Heart left ventricle (tissue), 16 donors: ENCODE measurements around the gene TNRC6C. TPM values are rescaled to one million over a fixed set of nuclear protein-coding genes. Genes with fewer than 3 reads are reported as not detected.
A peak's percentile ranks its signal among the peaks of the same experiment; 100 is the strongest.

Experiments used
- ATAC-seq, 4 donors: fragments of 200-7000 bp; cut with Tn5 transposase; one replicate each; pipeline ENCODE4 v1.9.1; 2020 to 2022; ENCODE audit warnings: moderate library complexity in 4 of 4, mild to moderate bottlenecking in 3 of 4, moderate number of reproducible peaks in 1 of 4
- DNase-seq, 5 donors: peaks; one replicate each; pipeline ENCODE4 v3.0.0-alpha.2; 2020
- H3K27ac ChIP-seq, 12 donors: fragments of 200-600 bp; sonication (generic) in 4 of 12; one replicate each; pipeline versions ENCODE4 v1.5.0 to v1.8.0; 2016 to 2022; ENCODE audit warnings: mild to moderate bottlenecking in 2 of 12
- H3K27me3 ChIP-seq, 9 donors: fragments of 200-600 bp; sonication (generic) in 2 of 9; one replicate each; pipeline versions ENCODE4 v1.5.1 to v1.8.0; 2016 to 2022; ENCODE audit warnings: mild to moderate bottlenecking in 3 of 9
- H3K36me3 ChIP-seq, 9 donors: fragments of 200-600 bp; sonication (generic) in 2 of 9; one replicate each; pipeline versions ENCODE4 v1.5.0 to v1.8.0; 2018 to 2022; ENCODE audit warnings: mild to moderate bottlenecking in 2 of 9
- H3K4me1 ChIP-seq, 12 donors: fragments of 200-600 bp; sonication (generic) in 4 of 12; one replicate each; pipeline versions ENCODE4 v1.5.0 to v1.8.0; 2016 to 2022; ENCODE audit warnings: mild to moderate bottlenecking in 3 of 12
- H3K4me3 ChIP-seq, 12 donors: fragments of 200-600 bp; sonication (generic) in 4 of 12; one replicate each; pipeline versions ENCODE4 v1.5.0 to v1.8.0; 2017 to 2022; ENCODE audit warnings: mild to moderate bottlenecking in 9 of 12, moderate library complexity in 4 of 12
- H3K9me3 ChIP-seq, 12 donors: fragments of 200-600 bp; sonication (generic) in 4 of 12; one replicate each; pipeline versions ENCODE4 v1.5.0 to v1.8.0; 2016 to 2022; ENCODE audit warnings: mild to moderate bottlenecking in 1 of 12
- CTCF ChIP-seq, 12 donors: fragments of 200-600 bp; sonication (generic) in 4 of 12; IDR thresholded peaks; one replicate each; pipeline versions ENCODE4 v1.5.0 to v1.8.0; 2018 to 2022; ENCODE audit warnings: antibody characterized with exemption in 12 of 12, mild to moderate bottlenecking in 5 of 12
- POLR2A ChIP-seq, 2 donors: fragments of 450-650 bp; IDR thresholded peaks; one replicate each; pipeline ENCODE4 v1.6.1; 2017; ENCODE audit warnings: antibody characterized with exemption in 2 of 2, mild to moderate bottlenecking in 2 of 2, moderate library complexity in 2 of 2
- WGBS, 4 donors: extraction: QIAGEN DNeasy Blood & Tissue Kit in 2 of 4; methylation state at CpG; one replicate each; pipeline versions ENCODE4 v1.1.5 to v1.1.7; 2013 to 2018; 5-methylcytosine and 5-hydroxymethylcytosine counted together
- intact Hi-C, 10 donors: fragments of 100-400 bp; cut with DNase I; formaldehyde crosslinking; loops; one replicate each; pipeline versions ENCODE4 v1.11.1 to v1.14.2; 2022
- polyA plus RNA-seq, 2 donors: library from polyadenylated mRNA; stranded (reverse); fragments of 200-250 nt; gene quantifications; one replicate each; pipeline ENCODE4 v1.2.3, GENCODE V29; 2013
- total RNA-seq, 9 donors: library from RNA; depleted of rRNA in 2 of 9; stranded (reverse); fragments of >200 nt in 2 of 9; fragmentation: NEBNext Ultra II Directional in 3 of 9; extraction: Animal tissue kit (Norgen Biotek cat#: 25700) in 3 of 9; gene quantifications; one replicate each; pipeline versions ENCODE4 v1.1.0 to v1.2.4, GENCODE V29; 2016 to 2023
- donor health status: ischemic (EF 13 %, LVEDD 7.1; RV severe dilation, severe dysfunction).
- donor health status: healthy with polysubstance abuse.
- donor health status: DM: no; HTN: yes; CAD: no.
- donor health status: DM: no; HTN: no; CAD: no.
- donor health status: ischemic (EF 25% LVEDD 6.9; RV normal size, moderate dysfunction).
- donor health status: ischemic (EF 25% LVEDD 5.7; RV mildly dilated, moderate dysfunction).
- donor health status: healthy.
- donor health status: DM: yes; HTN: yes; CAD: no.
- donor health status: ischemic (EF 35%, LVEDD 5.7; RV mildly dilated, moderate dysfunction).
- donor health status: nonischemic (EF 11% LVEDD 7.7; RV severe dilation, severe dysfunction).
- donor health status: DM: yes; HTN: yes; CAD: no.
- donor health status: PGD.
- donor health status: ischemic (EF 29% LVEDD 5.4; RV normal size, mild dysfunction).
- donor health status: nonischemic (EF 23%, LVEDD 6.1; RV moderate dilation, normal function).

TNRC6C gene
- total and polyA plus RNA-seq, 11 donors, result 7.7 to 24.7 (median 19.0) TPM

DNA sequence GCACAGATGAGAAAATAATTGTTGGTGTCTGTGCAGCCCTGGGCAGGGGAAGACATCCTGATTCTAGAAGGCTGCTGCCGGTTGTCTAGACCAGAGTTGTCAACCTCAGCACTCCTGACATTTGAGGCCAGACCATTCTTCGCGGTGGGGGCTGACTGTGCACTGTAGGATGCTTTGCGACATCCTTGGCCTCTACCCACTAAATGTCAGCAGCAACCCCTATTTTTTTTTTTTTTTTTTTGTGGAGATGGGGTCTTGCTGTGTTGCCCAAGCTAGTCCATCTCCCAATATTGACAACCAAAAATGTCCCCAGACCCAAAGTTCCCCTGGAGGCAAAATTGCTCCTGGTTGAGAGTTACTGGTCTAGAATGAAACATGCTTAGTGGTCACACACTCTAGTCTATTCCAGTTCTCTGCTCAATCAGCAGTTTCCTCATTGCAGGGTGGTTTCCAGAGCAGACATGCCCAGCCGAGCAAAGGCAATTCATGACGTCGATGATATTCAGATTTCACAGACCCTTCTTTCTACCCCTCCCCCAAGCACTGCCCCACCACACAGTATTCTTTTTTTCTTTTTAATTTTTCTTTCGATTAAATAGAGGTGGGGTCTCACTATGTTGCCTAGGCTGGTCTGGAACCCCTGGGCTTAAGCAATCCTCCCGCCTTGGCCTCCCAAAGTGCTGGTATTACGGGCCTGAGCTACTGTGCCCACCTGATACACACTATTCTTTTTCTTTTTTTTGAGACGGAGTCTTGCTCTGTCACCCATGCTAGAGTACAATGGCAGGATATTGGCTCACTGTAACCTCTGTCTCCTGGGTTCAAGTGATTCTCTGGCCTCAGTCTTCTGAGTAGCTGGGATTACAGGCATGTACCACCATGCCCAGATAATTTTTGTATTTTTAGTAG lies 196.7 kb downstream of the TNRC6C start:
- Histone ChIP-seq H3K4me3 (no peak overlapping the region), H3K27me3 (no peaks in the 10 kb centered on the region), H3K9me3 (no peaks in the 10 kb centered on the region), H3K36me3 (no peaks in the 10 kb centered on the region), H3K4me1 (peaks cover 0 to 13% (median 2%) of the 10 kb centered on the region in 12 donors), H3K27ac (peak overlapping the region in 1 of 12 donors; percentile 73)
- ATAC-seq (peak in 2 of 4 donors; percentile 42 to 71), DNase-seq (no peak)
- intact Hi-C loops, result loop anchor here in 1 of 10 donors (10.0 kb wide), 1 partner anchor 60 kb away; the partner anchor contains the start of gene BIRC5
- WGBS, 4 donors, result 84 to 88% (median 86%) methylated on average over 11 of the region's 11 CpGs
- no peak for TF ChIP-seq POLR2A (IDR thresholded peaks at IDR 0.05)
- TF ChIP-seq CTCF (IDR thresholded peaks at IDR 0.05), result no peak

Other genes with a start within 250 kb of the TNRC6C start
- gene TMC6, start 170.1 kb downstream of the TNRC6C start, total RNA-seq, result 100 to 1,000 TPM in 1 of 9 donors, 10 to 100 TPM in 8; 41.5 to 139 (median 71.4) TPM
- 10 to 100 TPM; 31.2 to 50.1 TPM for gene TMC6, start 170.1 kb downstream of the TNRC6C start, polyA plus RNA-seq
- gene TMC8, start 172.1 kb downstream of the TNRC6C start, total RNA-seq, result 10 to 100 TPM in 1 of 9 donors, 1 to 10 TPM in 5, under 1 TPM in 3; 0.81 to 21.6 (median 1.1) TPM
- gene TMC8, start 172.1 kb downstream of the TNRC6C start, polyA plus RNA-seq, result 1 to 10 TPM; 1.2 to 1.8 TPM
- gene C17orf99, start 187.7 kb downstream of the TNRC6C start, total RNA-seq, result not detected
- gene C17orf99, start 187.7 kb downstream of the TNRC6C start, polyA plus RNA-seq, result not detected
- gene SYNGR2, start 209.9 kb downstream of the TNRC6C start, total RNA-seq, result 100 to 1,000 TPM in 7 of 9 donors, 10 to 100 TPM in 2; 99.5 to 268 (median 135) TPM
- gene SYNGR2, start 209.9 kb downstream of the TNRC6C start, polyA plus RNA-seq, result 100 to 1,000 TPM; 104 to 174 TPM
- 10 to 100 TPM in 1 of 9 donors, 1 to 10 TPM in 6, under 1 TPM in 2; 0.29 to 21.7 (median 1.2) TPM for gene TK1, start 228.3 kb downstream of the TNRC6C start, total RNA-seq
- 1 to 10 TPM in 1 of 2 donors, under 1 TPM in 1; 0.91 to 1.9 TPM for gene TK1, start 228.3 kb downstream of the TNRC6C start, polyA plus RNA-seq
- gene AFMID, start 228.7 kb downstream of the TNRC6C start, total RNA-seq, result 10 to 100 TPM; 12.8 to 86.6 (median 33.1) TPM
- 10 to 100 TPM; 17.4 to 24.8 TPM for gene AFMID, start 228.7 kb downstream of the TNRC6C start, polyA plus RNA-seq